Astrocyte (in vitro differentiated cells and primary cell): ENCODE measurements around the gene ZDHHC12. TPM values are rescaled to one million over a fixed set of nuclear protein-coding genes. Genes with fewer than 3 reads are reported as not detected.

Source experiments
- DNase-seq: peaks from one replicate; pipeline ENCODE4 v3.0.0-alpha.2; 2010; ENCODE audit warnings: low read depth
- FAIRE-seq: peaks from 2 replicates; lab custom pipeline; 2011; peaks lifted over from hg19 to GRCh38; lab: Jason Lieb, UNC
- H2AFZ ChIP-seq: 2 replicates; pipeline ENCODE4 v1.6.0; 2012; ENCODE audit warnings: low read depth, low read length, inconsistent platforms
- H3K27ac ChIP-seq: 2 replicates; pipeline ENCODE4 v1.5.1; 2011; ENCODE audit warnings: low read depth, low read length, inconsistent platforms
- H3K27me3 ChIP-seq: 2 replicates; pipeline ENCODE4 v1.6.0; 2011; ENCODE audit warnings: low read length, inconsistent platforms; ENCODE audit not compliant: insufficient read depth
- H3K36me3 ChIP-seq: 2 replicates; pipeline ENCODE4 v1.5.1; 2011; ENCODE audit warnings: low read length, inconsistent platforms; ENCODE audit not compliant: insufficient read depth
- H3K4me1 ChIP-seq: 2 replicates; pipeline ENCODE4 v1.5.1; 2011; ENCODE audit warnings: low read length, inconsistent platforms; ENCODE audit not compliant: insufficient read depth
- H3K4me2 ChIP-seq: 2 replicates; pipeline ENCODE4 v1.6.0; 2012; ENCODE audit warnings: low read length, inconsistent platforms
- H3K4me3 ChIP-seq: 2 replicates; pipeline ENCODE4 v1.5.1; 2011; ENCODE audit warnings: low read depth, mild to moderate bottlenecking, low read length, inconsistent platforms; ENCODE audit not compliant: insufficient read depth
- H3K79me2 ChIP-seq: 2 replicates; pipeline ENCODE4 v1.6.0; 2012; ENCODE audit warnings: mild to moderate bottlenecking, low read length, inconsistent platforms; ENCODE audit not compliant: insufficient read depth
- H3K9ac ChIP-seq: 2 replicates; pipeline ENCODE4 v1.6.0; 2012; ENCODE audit warnings: mild to moderate bottlenecking, low read length, inconsistent platforms
- H3K9me3 ChIP-seq: 2 replicates; pipeline ENCODE4 v1.5.1; 2012; ENCODE audit warnings: low read depth, mild to moderate bottlenecking, low read length, inconsistent platforms; ENCODE audit not compliant: insufficient read depth
- H4K20me1 ChIP-seq: 2 replicates; pipeline ENCODE4 v1.6.0; 2012; ENCODE audit warnings: low read length, inconsistent platforms; ENCODE audit not compliant: insufficient read depth
- H3K27ac Mint-ChIP-seq: one replicate; pipeline ENCODE4 v1.8.0; 2021; ENCODE audit warnings: mild to moderate bottlenecking, mixed read lengths; ENCODE audit not compliant: unreplicated experiment
- H3K27me3 Mint-ChIP-seq: one replicate; pipeline ENCODE4 v1.8.0; 2021; ENCODE audit warnings: low read depth, mixed read lengths; ENCODE audit not compliant: unreplicated experiment
- H3K36me3 Mint-ChIP-seq: one replicate; pipeline ENCODE4 v1.8.0; 2021; ENCODE audit warnings: low read depth, mixed read lengths; ENCODE audit not compliant: unreplicated experiment
- H3K4me1 Mint-ChIP-seq: one replicate; pipeline ENCODE4 v1.8.0; 2021; ENCODE audit warnings: low read depth, mixed read lengths; ENCODE audit not compliant: unreplicated experiment
- H3K4me3 Mint-ChIP-seq: one replicate; pipeline ENCODE4 v1.8.0; 2021; ENCODE audit warnings: mild to moderate bottlenecking, moderate library complexity, mixed read lengths; ENCODE audit not compliant: unreplicated experiment
- H3K9me3 Mint-ChIP-seq: one replicate; pipeline ENCODE4 v1.8.0; 2021; ENCODE audit warnings: mild to moderate bottlenecking, mixed read lengths; ENCODE audit not compliant: unreplicated experiment
- CTCF ChIP-seq: IDR thresholded peaks from 2 replicates; pipeline ENCODE4 v1.5.1; 2011; ENCODE audit warnings: low read depth, mild to moderate bottlenecking, inconsistent platforms, low read length, moderate library complexity; ENCODE audit not compliant: insufficient read depth
- EZH2 ChIP-seq: IDR thresholded peaks from 2 replicates; pipeline ENCODE4 v1.6.1; 2012; ENCODE audit warnings: mild to moderate bottlenecking, low read length, inconsistent platforms; ENCODE audit not compliant: insufficient read depth
- total RNA-seq: library from RNA; stranded (reverse); gene quantifications from 2 replicates; pipeline ENCODE4 v1.2.1, GENCODE V29; 2021

Gene ZDHHC12
- total RNA-seq, 1 donor from 2014 or later, result 23.7 TPM

GRCh38 chr9:128727640-128728248 is 3.8 kb upstream of the ZDHHC12 start:
- DNase-seq (no peak), FAIRE-seq (no peak)
- Histone ChIP-seq H3K9ac (no peak overlapping the region), H3K36me3 (no peaks in the 10 kb centered on the region), H3K9me3 (no peaks in the 10 kb centered on the region), H3K4me1 (peaks cover 7% of the 10 kb centered on the region), H3K79me2 (no peaks in the 10 kb centered on the region), H3K27ac (no peak overlapping the region), H2AFZ (no peak overlapping the region), H3K4me3 (no peak overlapping the region), H4K20me1 (no peaks in the 10 kb centered on the region), H3K4me2 (no peak overlapping the region), H3K27me3 (no peaks in the 10 kb centered on the region)
- Mint-ChIP-seq H3K36me3 (peaks cover 4% of the 10 kb centered on the region), H3K4me1 (peaks cover 3% of the 10 kb centered on the region), H3K9me3 (no peaks in the 10 kb centered on the region), H3K27ac (no peak overlapping the region), H3K4me3 (no peak overlapping the region), H3K27me3 (no peaks in the 10 kb centered on the region)
- TF ChIP-seq EZH2 (no peak), CTCF (no peak)

- no peaks in the 10 kb centered on the region for H3K27me3 ChIP-seq
- peak overlapping the region; percentile 70 for H2AFZ ChIP-seq
- no peaks in the 10 kb centered on the region for H3K9me3 ChIP-seq
- H3K4me2 ChIP-seq, result peak overlapping the region; percentile 81
- H4K20me1 ChIP-seq, result no peaks in the 10 kb centered on the region
- Mint-ChIP-seq H3K27ac (no peak overlapping the region), H3K27me3 (no peaks in the 10 kb centered on the region), H3K4me3 (peak overlapping the region; percentile 82), H3K9me3 (no peaks in the 10 kb centered on the region), H3K4me1 (peaks cover 3% of the 10 kb centered on the region), H3K36me3 (peaks cover 4% of the 10 kb centered on the region)
- TF ChIP-seq CTCF (no peak), EZH2 (no peak)
- peaks cover 7% of the 10 kb centered on the region for H3K4me1 ChIP-seq
- FAIRE-seq (peak; percentile 37), DNase-seq (peak; percentile 68)
- H3K9ac ChIP-seq, result peak overlapping the region; percentile 35
- H3K79me2 ChIP-seq, result no peaks in the 10 kb centered on the region
- no peaks in the 10 kb centered on the region for H3K36me3 ChIP-seq
- H3K4me3 ChIP-seq, result peak overlapping the region; percentile 63
- no peak overlapping the region for H3K27ac ChIP-seq
Observed at GRCh38 chr9:128724744-128725211, 851 bp upstream of the ZDHHC12 start.

GRCh38 chr9:128723352-128723865 is 518 bp downstream of the ZDHHC12 start:
- FAIRE-seq, result no peak
- H3K9ac ChIP-seq, result peak overlapping the region; percentile 74
- peak overlapping the region; percentile 88 for H3K4me3 Mint-ChIP-seq
- peak overlapping the region; percentile 35 for H3K27ac Mint-ChIP-seq
- peaks cover 7% of the 10 kb centered on the region for H3K4me1 ChIP-seq
- no peaks in the 10 kb centered on the region for H3K79me2 ChIP-seq
- H3K4me3 ChIP-seq, result peak overlapping the region; percentile 63
- peaks cover 3% of the 10 kb centered on the region for H3K4me1 Mint-ChIP-seq
- H3K36me3 ChIP-seq, result no peaks in the 10 kb centered on the region
- no peaks in the 10 kb centered on the region for H3K27me3 Mint-ChIP-seq
- H2AFZ ChIP-seq, result peak overlapping the region; percentile 70
- no peaks in the 10 kb centered on the region for H4K20me1 ChIP-seq
- H3K27me3 ChIP-seq, result no peaks in the 10 kb centered on the region
- no peak for DNase-seq
- H3K9me3 Mint-ChIP-seq, result no peaks in the 10 kb centered on the region
- no peaks in the 10 kb centered on the region for H3K9me3 ChIP-seq
- no peak overlapping the region for H3K27ac ChIP-seq
- TF ChIP-seq EZH2 (no peak), CTCF (no peak)
- peak overlapping the region; percentile 81 for H3K4me2 ChIP-seq
- H3K36me3 Mint-ChIP-seq, result peaks cover 3% of the 10 kb centered on the region
